ENCODE data around the gene IREB2. TPM values are rescaled to one million over a fixed set of nuclear protein-coding genes. Genes with fewer than 3 reads are reported as not detected.

Gene IREB2
- total RNA-seq, 2 experiments from 2014 or later = 52.8 to 53.7 TPM

DNA sequence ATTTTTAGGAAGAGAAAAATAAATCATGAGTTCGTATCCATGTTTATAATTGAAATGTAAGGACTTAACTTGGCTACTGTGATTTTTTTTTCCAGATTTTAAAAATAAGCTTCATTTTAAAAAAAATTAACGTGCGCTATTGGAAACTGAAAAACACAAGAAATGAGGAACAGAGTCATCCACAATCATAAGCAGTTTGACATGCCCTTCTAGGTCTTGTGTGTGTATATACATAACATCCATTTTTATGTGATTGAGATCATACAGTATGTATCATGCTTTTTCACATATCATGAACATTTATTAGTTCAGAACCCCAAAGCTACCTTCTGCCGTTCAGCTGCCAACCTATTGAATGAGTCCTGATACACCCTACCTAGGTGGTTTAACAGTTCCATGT is 22.7 kb downstream of the IREB2 start:
- intact Hi-C loops (cut with micrococcal nuclease) = no loop called here
- Mint-ChIP-seq H3K27me3 (no peaks in the 10 kb centered on the region), H3K4me3 (no peak overlapping the region), H3K4me1 (ENCODE audit: low read depth) (peaks cover 43% of the 10 kb centered on the region), H3K9me3 (no peaks in the 10 kb centered on the region), H3K27ac (no peak overlapping the region), H3K36me3 (peaks cover 24% of the 10 kb centered on the region)
- ChIA-PET CTCF (interaction anchor here (0.5 to 2.2 kb wide), 2 partner anchors 38 to 325 kb away, joined by 3 to 7 read pairs; no protein-coding TSS in a partner anchor), POLR2A (interaction anchor here (0.6 to 0.9 kb wide), 2 partner anchors 22 to 61 kb away, joined by 3 read pairs; no protein-coding TSS in a partner anchor)
- DNase-seq = no peak

DNA sequence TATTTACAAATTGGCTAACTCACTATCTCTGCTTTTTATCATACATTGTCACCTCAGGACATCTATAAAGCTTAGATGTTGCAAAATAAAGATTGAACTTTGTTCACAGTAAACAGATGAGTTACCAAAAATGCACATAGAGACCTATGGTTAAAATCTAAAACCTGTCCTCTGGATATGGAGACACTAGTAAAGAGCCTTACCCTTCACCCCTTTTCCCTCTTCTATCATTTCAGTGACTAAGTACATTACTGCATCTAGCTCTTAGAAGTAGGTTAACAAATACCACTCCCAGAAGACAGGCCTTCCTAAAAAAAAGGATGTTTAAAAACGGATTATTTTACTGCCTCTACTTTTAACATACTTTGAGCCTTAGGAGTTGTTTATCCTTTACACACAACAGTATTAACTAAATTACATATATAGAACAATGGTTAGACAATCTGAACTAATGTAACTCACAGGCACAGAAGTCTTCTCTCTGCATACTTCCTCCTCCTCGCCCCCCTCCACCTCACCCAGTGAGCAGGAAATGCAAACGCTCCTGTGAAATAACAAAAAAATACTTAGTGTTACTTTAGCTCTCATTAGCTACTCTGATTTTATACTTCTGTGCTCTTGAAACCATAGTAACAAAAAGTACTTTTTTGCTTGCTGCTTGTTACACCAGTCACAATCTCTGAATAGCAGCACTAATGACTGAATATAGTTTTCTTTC is 23.3 kb downstream of the IREB2 start:
- H3K27me3 Mint-ChIP-seq = no peaks in the 10 kb centered on the region
- POLR2A ChIA-PET = interaction anchor here (0.6 to 0.9 kb wide), 3 partner anchors 14 to 60 kb away, joined by 3 read pairs; no protein-coding TSS in a partner anchor
- H3K36me3 Mint-ChIP-seq = peaks cover 24% of the 10 kb centered on the region
- CTCF ChIA-PET = interaction anchor here (0.5 to 2.2 kb wide), 2 partner anchors 38 to 324 kb away, joined by 3 to 7 read pairs; no protein-coding TSS in a partner anchor
- H3K4me3 Mint-ChIP-seq = no peak overlapping the region
- H3K27ac Mint-ChIP-seq = no peak overlapping the region
- intact Hi-C loops (cut with micrococcal nuclease) = no loop called here
- no peak for DNase-seq
- H3K9me3 Mint-ChIP-seq = no peaks in the 10 kb centered on the region
- H3K4me1 Mint-ChIP-seq (ENCODE audit: low read depth) = peaks cover 37% of the 10 kb centered on the region

DNA sequence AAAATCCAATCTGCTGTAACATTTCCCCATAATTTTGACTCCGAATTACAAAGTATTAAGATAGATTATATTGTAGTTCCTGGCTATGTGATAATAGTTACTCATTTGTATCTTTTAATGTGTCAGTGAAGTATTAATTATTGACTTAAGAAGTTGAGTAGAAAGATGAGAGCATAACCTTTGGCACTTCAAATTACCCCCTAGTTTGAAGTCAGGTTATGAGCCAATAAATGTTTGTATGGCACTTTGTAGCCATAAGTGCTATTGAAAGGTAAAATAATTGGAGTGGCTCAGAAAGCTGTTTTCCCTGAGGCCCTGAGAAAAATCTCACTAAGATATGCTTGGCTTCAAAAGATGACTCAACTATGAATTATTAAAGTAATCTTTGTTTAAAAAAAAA is 31.0 kb downstream of the IREB2 start:
- Mint-ChIP-seq H3K27ac (no peak overlapping the region), H3K9me3 (no peaks in the 10 kb centered on the region), H3K36me3 (peaks cover 27% of the 10 kb centered on the region), H3K27me3 (no peaks in the 10 kb centered on the region), H3K4me1 (ENCODE audit: low read depth) (peaks cover 5% of the 10 kb centered on the region), H3K4me3 (no peak overlapping the region)
- intact Hi-C loops (cut with micrococcal nuclease) = no loop called here
- ChIA-PET POLR2A (no interaction called here), CTCF (no interaction called here)
- DNase-seq = no peak

DNA sequence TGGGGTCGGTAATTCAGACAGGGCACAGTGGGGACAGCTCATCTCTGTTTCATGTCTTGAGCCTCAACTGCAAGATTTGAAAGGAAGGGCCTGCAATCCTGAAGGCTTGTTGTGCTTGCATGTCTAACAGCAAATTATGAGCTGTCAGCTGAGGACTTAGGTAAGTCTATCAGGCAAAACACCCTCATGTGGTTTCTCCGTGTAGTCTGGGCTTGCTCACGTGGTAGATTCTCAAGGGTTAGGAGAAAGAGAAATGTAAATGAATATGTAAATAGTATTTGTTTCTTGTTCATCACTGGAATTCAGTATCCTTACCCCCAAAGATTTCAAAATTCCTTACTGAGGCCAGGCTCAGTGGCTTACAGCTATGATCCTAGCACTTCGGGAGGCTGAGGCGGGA is 39.3 kb downstream of the IREB2 start:
- no peak for DNase-seq
- no peak overlapping the region for H3K4me3 Mint-ChIP-seq
- no peak overlapping the region for H3K27ac Mint-ChIP-seq
- no peaks in the 10 kb centered on the region for H3K27me3 Mint-ChIP-seq
- ChIA-PET POLR2A (no interaction called here), CTCF (no interaction called here)
- no peaks in the 10 kb centered on the region for H3K9me3 Mint-ChIP-seq
- H3K36me3 Mint-ChIP-seq = peaks cover 34% of the 10 kb centered on the region
- intact Hi-C loops (cut with micrococcal nuclease) = no loop called here
- peaks cover 2% of the 10 kb centered on the region for H3K4me1 Mint-ChIP-seq (ENCODE audit: low read depth)

DNA sequence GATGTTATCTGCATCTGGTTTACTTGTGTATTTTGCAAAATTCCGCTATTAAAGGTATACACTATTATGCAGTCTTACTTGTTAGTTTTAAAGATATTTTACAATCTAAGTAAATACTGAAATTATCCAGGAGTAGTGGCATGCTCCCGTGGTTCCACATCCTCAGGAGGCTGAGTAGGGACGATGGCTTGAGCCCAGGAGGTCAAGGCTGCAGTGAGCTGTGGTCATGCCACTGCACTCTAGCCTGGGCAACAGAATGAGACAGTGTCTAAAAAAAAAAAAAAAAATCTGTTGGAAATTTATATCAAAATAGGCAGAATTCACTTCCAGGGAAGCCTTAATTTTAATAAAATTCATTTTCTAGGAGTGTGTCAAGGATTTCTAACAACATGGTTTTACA is 41.6 kb downstream of the IREB2 start:
- no peaks in the 10 kb centered on the region for H3K27me3 Mint-ChIP-seq
- CTCF ChIA-PET = no interaction called here
- no peaks in the 10 kb centered on the region for H3K9me3 Mint-ChIP-seq
- intact Hi-C loops (cut with micrococcal nuclease) = no loop called here
- H3K4me3 Mint-ChIP-seq = no peak overlapping the region
- POLR2A ChIA-PET = interaction anchor here (1.5 kb wide), 1 partner anchor 42 kb away, joined by 5 read pairs; the partner anchor contains the start of gene IREB2
- peaks cover 32% of the 10 kb centered on the region for H3K36me3 Mint-ChIP-seq
- H3K4me1 Mint-ChIP-seq (ENCODE audit: low read depth) = peaks cover 2% of the 10 kb centered on the region
- no peak for DNase-seq
- H3K27ac Mint-ChIP-seq = no peak overlapping the region

DNA sequence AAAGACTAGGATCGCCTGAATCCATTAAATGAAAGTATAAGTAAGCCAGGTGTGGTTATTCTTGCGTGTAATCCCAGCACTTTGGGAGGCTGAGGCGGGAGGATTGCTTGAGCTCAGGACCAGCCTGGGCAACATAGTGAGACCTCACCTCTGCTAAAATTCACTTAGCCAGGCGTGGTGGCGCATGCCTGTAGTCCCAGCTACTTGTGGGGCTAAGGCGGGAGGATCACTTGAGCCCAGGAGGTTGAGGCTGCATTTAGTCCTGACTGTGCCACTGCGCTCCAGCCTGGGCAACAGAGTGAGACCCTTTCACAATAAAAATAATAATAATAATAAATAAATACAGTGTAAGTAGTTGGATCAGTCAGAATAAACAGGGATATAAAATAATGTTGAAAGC is 43.9 kb downstream of the IREB2 start:
- ChIA-PET CTCF (interaction anchor here (0.9 kb wide), 2 partner anchors 182 to 216 kb away, joined by 4 read pairs; partner anchors contain the start of gene SKIC8), POLR2A (interaction anchor here (0.6 kb wide), 1 partner anchor 26 kb away, joined by 3 read pairs; no protein-coding TSS in a partner anchor)
- H3K27ac Mint-ChIP-seq = no peak overlapping the region
- H3K9me3 Mint-ChIP-seq = no peaks in the 10 kb centered on the region
- intact Hi-C loops (cut with micrococcal nuclease) = no loop called here
- DNase-seq = no peak
- no peak overlapping the region for H3K4me3 Mint-ChIP-seq
- H3K4me1 Mint-ChIP-seq (ENCODE audit: low read depth) = peaks cover 4% of the 10 kb centered on the region
- H3K27me3 Mint-ChIP-seq = no peaks in the 10 kb centered on the region
- peaks cover 29% of the 10 kb centered on the region for H3K36me3 Mint-ChIP-seq

GRCh38 chr15:78492872-78493271 is 54.9 kb downstream of the IREB2 start:
- CTCF ChIA-PET = no interaction called here
- intact Hi-C loops (cut with micrococcal nuclease) = no loop called here
- Mint-ChIP-seq H3K27ac (peak overlapping the region; percentile 25), H3K9me3 (no peaks in the 10 kb centered on the region), H3K4me1 (ENCODE audit: low read depth) (peaks cover 2% of the 10 kb centered on the region), H3K4me3 (no peak overlapping the region), H3K36me3 (peaks cover 56% of the 10 kb centered on the region), H3K27me3 (no peaks in the 10 kb centered on the region)
- POLR2A ChIA-PET = no interaction called here
- no peak for DNase-seq

DNA sequence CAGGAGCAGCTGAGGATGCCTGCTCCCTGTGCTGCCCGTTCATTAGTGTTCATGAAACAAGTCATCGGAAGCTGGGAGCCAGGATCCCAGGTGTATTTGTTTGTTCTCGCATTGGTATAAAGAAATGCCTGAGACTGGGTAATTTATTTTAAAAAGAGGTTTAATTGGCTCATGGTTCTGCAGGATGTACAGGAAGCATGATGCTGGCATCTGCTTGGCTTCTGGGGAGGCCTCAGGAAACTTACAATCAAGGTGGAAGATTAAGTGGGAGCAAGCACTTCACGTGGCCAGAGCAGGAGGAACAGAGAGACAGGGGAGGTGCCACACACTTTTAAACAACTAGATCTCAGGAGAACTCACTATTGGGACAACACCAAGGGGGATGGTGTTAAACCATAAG is 63.8 kb downstream of the IREB2 start:
- Mint-ChIP-seq H3K4me1 (ENCODE audit: low read depth) (peaks cover 3% of the 10 kb centered on the region), H3K27me3 (no peaks in the 10 kb centered on the region), H3K36me3 (peaks cover 24% of the 10 kb centered on the region), H3K27ac (no peak overlapping the region), H3K9me3 (peaks cover 4% of the 10 kb centered on the region), H3K4me3 (no peak overlapping the region)
- ChIA-PET CTCF (no interaction called here), POLR2A (no interaction called here)
- no peak for DNase-seq
- intact Hi-C loops (cut with micrococcal nuclease) = no loop called here

GRCh38 chr15:78502641-78503040 is 64.6 kb downstream of the IREB2 start:
- peaks cover 8% of the 10 kb centered on the region for H3K4me1 Mint-ChIP-seq (ENCODE audit: low read depth)
- H3K27me3 Mint-ChIP-seq = no peaks in the 10 kb centered on the region
- ChIA-PET POLR2A (no interaction called here), CTCF (no interaction called here)
- intact Hi-C loops (cut with micrococcal nuclease) = no loop called here
- H3K9me3 Mint-ChIP-seq = peaks cover 4% of the 10 kb centered on the region
- H3K27ac Mint-ChIP-seq = no peak overlapping the region
- no peak overlapping the region for H3K4me3 Mint-ChIP-seq
- DNase-seq = no peak
- H3K36me3 Mint-ChIP-seq = peaks cover 20% of the 10 kb centered on the region

DNA sequence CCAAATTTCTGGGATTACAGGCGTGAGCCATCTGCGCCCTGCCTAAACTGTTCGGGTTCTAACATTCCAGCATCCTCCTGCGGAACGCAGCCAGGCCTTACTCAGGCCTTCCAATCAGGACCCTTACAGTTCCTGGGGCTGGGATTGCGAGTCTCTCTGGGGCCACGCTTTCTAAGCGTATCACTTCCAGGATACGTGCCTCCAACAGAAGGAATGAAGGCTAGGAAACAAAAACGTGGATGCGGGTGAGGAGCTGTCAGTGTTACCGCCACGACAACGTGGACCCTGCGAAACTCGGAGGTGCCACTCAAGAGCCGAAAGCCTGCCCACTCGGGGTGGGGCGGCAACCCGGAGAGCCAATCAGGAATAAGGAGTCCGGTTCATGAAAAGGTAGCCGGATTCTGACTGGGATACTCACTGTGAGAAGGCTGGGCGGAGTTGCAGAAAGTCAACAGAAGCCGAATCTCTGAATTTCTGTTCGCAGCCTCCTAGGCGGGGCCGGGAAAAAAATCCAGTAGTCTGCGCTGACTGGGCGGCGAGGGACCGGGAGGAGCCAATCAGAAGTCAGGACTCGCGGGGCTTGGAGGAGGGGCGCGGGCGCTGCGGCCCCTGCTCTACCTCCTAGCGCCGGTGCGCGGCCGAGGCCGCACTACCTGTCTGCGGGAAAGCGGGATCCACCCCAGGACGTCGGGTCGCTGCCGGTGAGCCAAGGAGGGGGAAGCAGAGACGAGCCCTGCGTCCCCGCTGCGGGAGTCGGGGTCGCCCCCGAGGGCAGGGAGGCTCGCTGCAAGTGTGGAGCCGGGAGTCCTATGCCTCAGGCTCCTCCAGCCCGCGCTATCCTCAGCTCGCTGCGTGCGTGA is 69.2 kb downstream of the IREB2 start, which contains the start of gene HYKK:
HYKK (plus strand) TSS at position 607 of the 860 bp plus-strand sequence. CDS start 5,512 bp downstream, outside the sequence.
- peaks cover 19% of the 10 kb centered on the region for H3K4me1 Mint-ChIP-seq (ENCODE audit: low read depth)
- DNase-seq = peak; percentile 87
- no peak within 1 kb of the TSS for H3K27ac Mint-ChIP-seq
- peaks cover under 1% of the 10 kb centered on the region for H3K36me3 Mint-ChIP-seq
- peaks cover under 1% of the 10 kb centered on the region for H3K9me3 Mint-ChIP-seq
- H3K4me3 Mint-ChIP-seq = peak within 1 kb of the TSS; percentile 74
- ChIA-PET CTCF (interaction anchor here (1.4 kb wide), 1 partner anchor 33 kb away, joined by 6 read pairs; the partner anchor contains the start of gene PSMA4), POLR2A (interaction anchor here (0.5 to 1.9 kb wide), 2 partner anchors 25 to 69 kb away, joined by 3 to 4 read pairs; partner anchors contain the start of gene IREB2)
- H3K27me3 Mint-ChIP-seq = no peaks in the 10 kb centered on the region
- intact Hi-C loops (cut with micrococcal nuclease) = loop anchor here (1.0 kb wide), 2 partner anchors 34 to 69 kb away; partner anchors contain the start of gene IREB2

DNA sequence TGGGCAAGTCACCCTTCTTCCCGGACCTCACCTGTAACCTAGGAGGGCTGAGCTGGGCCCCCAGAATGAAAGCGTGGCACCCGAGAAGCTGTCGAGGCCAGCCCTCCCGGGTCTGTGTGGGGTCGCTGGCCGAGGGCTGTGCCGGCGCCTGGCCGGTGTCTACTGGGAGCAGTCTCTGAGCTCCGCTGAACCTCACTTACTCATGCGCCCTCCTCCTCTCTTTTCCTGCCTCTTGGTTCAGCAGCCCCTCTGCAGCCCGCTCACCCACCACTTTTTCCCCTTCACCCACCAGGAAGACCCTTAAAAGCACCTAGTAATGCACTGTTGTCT is 69.8 kb downstream of the IREB2 start:
- POLR2A ChIA-PET = interaction anchor here (0.5 to 1.9 kb wide), 2 partner anchors 26 to 70 kb away, joined by 3 to 4 read pairs; partner anchors contain the start of gene IREB2
- H3K36me3 Mint-ChIP-seq = no peaks in the 10 kb centered on the region
- H3K27me3 Mint-ChIP-seq = no peaks in the 10 kb centered on the region
- H3K27ac Mint-ChIP-seq = no peak overlapping the region
- intact Hi-C loops (cut with micrococcal nuclease) = loop anchor here (1.0 kb wide), 2 partner anchors 34 to 69 kb away; partner anchors contain the start of gene IREB2
- peaks cover 19% of the 10 kb centered on the region for H3K4me1 Mint-ChIP-seq (ENCODE audit: low read depth)
- H3K9me3 Mint-ChIP-seq = no peaks in the 10 kb centered on the region
- CTCF ChIA-PET = interaction anchor here (1.4 kb wide), 1 partner anchor 33 kb away, joined by 6 read pairs; the partner anchor contains the start of gene PSMA4
- H3K4me3 Mint-ChIP-seq = peak overlapping the region; percentile 74
- DNase-seq = no peak

- no peak overlapping the region for H3K27ac Mint-ChIP-seq
- ChIA-PET POLR2A (interaction anchor here (0.5 to 1.9 kb wide), 3 partner anchors 26 to 71 kb away, joined by 3 to 5 read pairs (median 4); partner anchors contain the start of genes IREB2 and PSMA4), CTCF (interaction anchor here (1.4 kb wide), 1 partner anchor 32 kb away, joined by 6 read pairs; the partner anchor contains the start of gene PSMA4)
- no peaks in the 10 kb centered on the region for H3K27me3 Mint-ChIP-seq
- peaks cover 19% of the 10 kb centered on the region for H3K4me1 Mint-ChIP-seq (ENCODE audit: low read depth)
- no peaks in the 10 kb centered on the region for H3K9me3 Mint-ChIP-seq
- H3K36me3 Mint-ChIP-seq = no peaks in the 10 kb centered on the region
- H3K4me3 Mint-ChIP-seq = peak overlapping the region; percentile 74
- DNase-seq = no peak
- intact Hi-C loops (cut with micrococcal nuclease) = no loop called here
These were observed 70.3 kb downstream of the IREB2 start for GRCh38 chr15:78508272-78508671.

Measured in activated CD4-positive, alpha-beta memory T cell treated with anti-CD3 and anti-CD28 coated beads for 36 hours (primary cell).